ENCODE measurements around the gene UROS. TPM values are rescaled to one million over a fixed set of nuclear protein-coding genes. Genes with fewer than 3 reads are reported as not detected.

UROS gene
- total and polyA plus RNA-seq, 2 of the 4 experiments (the other 2 are of a cell fraction), result 48.7 to 56.5 TPM

- Histone ChIP-seq H4K91ac (ENCODE audit: insufficient read depth, low read depth, low read length) (no peak overlapping the region), H3K9ac (ENCODE audit: low read depth, low read length) (no peak overlapping the region), H3K9me3 (ENCODE audit: control insufficient read depth, insufficient read depth, low read length) (no peaks in the 10 kb centered on the region), H3K23ac (ENCODE audit: low read depth, low read length) (no peak overlapping the region), H3K27me3 (ENCODE audit: control insufficient read depth, insufficient read depth, low read length) (no peaks in the 10 kb centered on the region), H2BK5ac (ENCODE audit: low read depth, low read length, poor library complexity, severe bottlenecking) (no peak overlapping the region), H3K4me3 (ENCODE audit: insufficient read depth, low read depth, low read length) (no peak overlapping the region), H2AK5ac (ENCODE audit: low read depth, low read length) (no peak overlapping the region), H4K8ac (ENCODE audit: low read depth in 2 of 2, low read length in 2 of 2) (no peak overlapping the region), H2AFZ (replicated peaks; ENCODE audit: low read length, poor library complexity) (no peak overlapping the region), H3K14ac (replicated peaks; ENCODE audit: low read depth, low read length) (no peak overlapping the region), H3K4me2 (ENCODE audit: low read depth, low read length) (no peak overlapping the region), H3K4me1 (ENCODE audit: control insufficient read depth, insufficient read depth, low read length) (peaks cover 2% of the 10 kb centered on the region), H4K5ac (ENCODE audit: low read depth, low read length) (no peak overlapping the region), H4K20me1 (ENCODE audit: insufficient read depth, low read length) (peaks cover 4% of the 10 kb centered on the region; the same call in 1 of the 2 replicates), H3K4ac (ENCODE audit: low read depth, low read length) (no peak overlapping the region), H3K79me1 (ENCODE audit: low read depth in 1 of 2, low read length in 2 of 2) (no peaks in the 10 kb centered on the region; a peak in 1 of 4 replicates), H3K36me3 (ENCODE audit: control insufficient read depth, insufficient read depth, low read length) (peaks cover 46% of the 10 kb centered on the region), H3K18ac (ENCODE audit: low read depth, low read length) (no peak overlapping the region), H3K27ac (ENCODE audit: insufficient read depth, low read length) (no peak overlapping the region), H3K56ac (ENCODE audit: extremely low read depth, insufficient read depth, low read length) (no peak overlapping the region), H2BK120ac (ENCODE audit: low read depth, low read length) (no peak overlapping the region), H2AK9ac (replicated peaks; ENCODE audit: low read depth, low read length, poor library complexity) (no peak overlapping the region), H2BK15ac (ENCODE audit: low read depth, low read length) (no peak overlapping the region), H3K9me1 (ENCODE audit: insufficient read depth, low read length) (peaks cover 6% of the 10 kb centered on the region; the same call in 1 of the 2 replicates), H2BK20ac (ENCODE audit: low read depth, low read length) (no peak overlapping the region)
- POLR2A ChIA-PET (ENCODE audit: unreplicated experiment), result no interaction called here
- DNase-seq (no peak), ATAC-seq (ENCODE audit: low read depth) (no peak)
- no TSS peak for BruUV-seq (replicated peaks)
- TF ChIP-seq RFX5 (IDR thresholded peaks at IDR 0.05; ENCODE audit: low read depth, low read length) (no peak), MAFK (IDR thresholded peaks at IDR 0.05; ENCODE audit: low read depth, low read length) (no peak), RAD21 (IDR thresholded peaks at IDR 0.05; ENCODE audit: low read length) (no peak), FOS (IDR thresholded peaks at IDR 0.05; ENCODE audit: low read depth, low read length) (no peak), CTCF (conservative IDR thresholded peaks at IDR 0.05; ENCODE audit: low read depth, low read length) (no peak), RCOR1 (IDR thresholded peaks at IDR 0.05; ENCODE audit: insufficient replicate concordance, low read length) (no peak)
- CTCF ChIA-PET, result no interaction called here
- in situ Hi-C loops (cut with MboI; ENCODE audit: low sequenced_read_pairs), result no loop called here
- 36% methylated on average over 2 of the region's 9 CpGs; no CpG with 5 or more reads in 1 of the 2 experiments for WGBS, 2 experiments (ENCODE audit: extremely low coverage in 2 of 2, insufficient read length in 1 of 2)
- intact Hi-C loops (cut with micrococcal nuclease), result no loop called here
- dilution Hi-C loops (cut with HindIII; ENCODE audit: low sequenced_read_pairs, unreplicated experiment), result no loop called here
These were observed 20.7 kb upstream of the UROS start for GRCh38 chr10:125843603-125844329.

Measured in IMR-90 (cell line).